Measurements from ENCODE around the gene LRMDA.

Gene LRMDA

GRCh38 chr10:76129213-76129612 lies 697.8 kb downstream of the LRMDA start:
- no peaks in the 10 kb centered on the region for H3F3A ChIP-seq (ENCODE audit: insufficient read depth)
- H3K79me2 ChIP-seq (ENCODE audit: insufficient read depth, low read length) = no peaks in the 10 kb centered on the region
- H3K27ac ChIP-seq (ENCODE audit: low read depth, low read length) = no peak overlapping the region
- H3K9me3 ChIP-seq (ENCODE audit: insufficient read depth, low read length) = no peaks in the 10 kb centered on the region
- no peak overlapping the region for H3K9ac ChIP-seq (ENCODE audit: low read length)
- H3K4me3 ChIP-seq (ENCODE audit: insufficient read depth, low read length, poor library complexity, severe bottlenecking) = no peak overlapping the region
- H3K36me3 ChIP-seq (ENCODE audit: low read length) = no peaks in the 10 kb centered on the region
- H3K27me3 ChIP-seq (ENCODE audit: low read length) = no peaks in the 10 kb centered on the region
- no peak overlapping the region for H3K4me2 ChIP-seq (ENCODE audit: low read depth, low read length, poor library complexity, severe bottlenecking)
- no peak overlapping the region for H2AFZ ChIP-seq (ENCODE audit: low read depth, low read length, severe bottlenecking)
- no peaks in the 10 kb centered on the region for H3K9me2 ChIP-seq (replicated peaks; ENCODE audit: insufficient read depth, low read length)
- TF ChIP-seq EZH2phosphoT487 (conservative IDR thresholded peaks at IDR 0.05; ENCODE audit: low read length) = no peak
- TF ChIP-seq CTCF (IDR thresholded peaks at IDR 0.05; ENCODE audit: insufficient read depth, low read length, poor library complexity, severe bottlenecking) = no peak
- H4K20me1 ChIP-seq (ENCODE audit: low read depth, low read length) = no peaks in the 10 kb centered on the region

- H3K4me2 ChIP-seq (ENCODE audit: low read depth, low read length, poor library complexity, severe bottlenecking) = no peak overlapping the region
- H3K9me2 ChIP-seq (replicated peaks; ENCODE audit: insufficient read depth, low read length) = no peaks in the 10 kb centered on the region
- TF ChIP-seq EZH2phosphoT487 (conservative IDR thresholded peaks at IDR 0.05; ENCODE audit: low read length) (no peak), CTCF (IDR thresholded peaks at IDR 0.05; ENCODE audit: insufficient read depth, low read length, poor library complexity, severe bottlenecking) (no peak)
- no peak overlapping the region for H3K27ac ChIP-seq (ENCODE audit: low read depth, low read length)
- no peaks in the 10 kb centered on the region for H3K36me3 ChIP-seq (ENCODE audit: low read length)
- H3K79me2 ChIP-seq (ENCODE audit: insufficient read depth, low read length) = no peaks in the 10 kb centered on the region
- no peaks in the 10 kb centered on the region for H4K20me1 ChIP-seq (ENCODE audit: low read depth, low read length)
- H3K27me3 ChIP-seq (ENCODE audit: low read length) = no peaks in the 10 kb centered on the region
- H3F3A ChIP-seq (ENCODE audit: insufficient read depth) = no peaks in the 10 kb centered on the region
- H3K9ac ChIP-seq (ENCODE audit: low read length) = no peak overlapping the region
- no peak overlapping the region for H2AFZ ChIP-seq (ENCODE audit: low read depth, low read length, severe bottlenecking)
- no peak overlapping the region for H3K4me3 ChIP-seq (ENCODE audit: insufficient read depth, low read length, poor library complexity, severe bottlenecking)
- no peaks in the 10 kb centered on the region for H3K9me3 ChIP-seq (ENCODE audit: insufficient read depth, low read length)
These were observed 699.5 kb downstream of the LRMDA start for GRCh38 chr10:76130892-76131291.

- H3K27ac ChIP-seq (ENCODE audit: low read depth, low read length) = no peak overlapping the region
- no peaks in the 10 kb centered on the region for H3K27me3 ChIP-seq (ENCODE audit: low read length)
- TF ChIP-seq CTCF (IDR thresholded peaks at IDR 0.05; ENCODE audit: insufficient read depth, low read length, poor library complexity, severe bottlenecking) = no peak
- no peak for TF ChIP-seq EZH2phosphoT487 (conservative IDR thresholded peaks at IDR 0.05; ENCODE audit: low read length)
- H3K9me3 ChIP-seq (ENCODE audit: insufficient read depth, low read length) = no peaks in the 10 kb centered on the region
- H3K9me2 ChIP-seq (replicated peaks; ENCODE audit: insufficient read depth, low read length) = no peaks in the 10 kb centered on the region
- H3K4me3 ChIP-seq (ENCODE audit: insufficient read depth, low read length, poor library complexity, severe bottlenecking) = no peak overlapping the region
- no peaks in the 10 kb centered on the region for H3F3A ChIP-seq (ENCODE audit: insufficient read depth)
- H3K36me3 ChIP-seq (ENCODE audit: low read length) = no peaks in the 10 kb centered on the region
- no peak overlapping the region for H3K9ac ChIP-seq (ENCODE audit: low read length)
- no peak overlapping the region for H3K4me2 ChIP-seq (ENCODE audit: low read depth, low read length, poor library complexity, severe bottlenecking)
- no peaks in the 10 kb centered on the region for H3K79me2 ChIP-seq (ENCODE audit: insufficient read depth, low read length)
- H2AFZ ChIP-seq (ENCODE audit: low read depth, low read length, severe bottlenecking) = no peak overlapping the region
- no peaks in the 10 kb centered on the region for H4K20me1 ChIP-seq (ENCODE audit: low read depth, low read length)
These were observed 702.3 kb downstream of the LRMDA start for GRCh38 chr10:76133597-76134255.

Data from SU-DHL-6 (cell line).